Measurements from ENCODE around the gene SARM1.
"Not testable (repeated sequence)": the region's sequence is repeated elsewhere in the genome, so short reads cannot be mapped to it uniquely, and the experiment has no call there.

The SARM1 gene

DNA sequence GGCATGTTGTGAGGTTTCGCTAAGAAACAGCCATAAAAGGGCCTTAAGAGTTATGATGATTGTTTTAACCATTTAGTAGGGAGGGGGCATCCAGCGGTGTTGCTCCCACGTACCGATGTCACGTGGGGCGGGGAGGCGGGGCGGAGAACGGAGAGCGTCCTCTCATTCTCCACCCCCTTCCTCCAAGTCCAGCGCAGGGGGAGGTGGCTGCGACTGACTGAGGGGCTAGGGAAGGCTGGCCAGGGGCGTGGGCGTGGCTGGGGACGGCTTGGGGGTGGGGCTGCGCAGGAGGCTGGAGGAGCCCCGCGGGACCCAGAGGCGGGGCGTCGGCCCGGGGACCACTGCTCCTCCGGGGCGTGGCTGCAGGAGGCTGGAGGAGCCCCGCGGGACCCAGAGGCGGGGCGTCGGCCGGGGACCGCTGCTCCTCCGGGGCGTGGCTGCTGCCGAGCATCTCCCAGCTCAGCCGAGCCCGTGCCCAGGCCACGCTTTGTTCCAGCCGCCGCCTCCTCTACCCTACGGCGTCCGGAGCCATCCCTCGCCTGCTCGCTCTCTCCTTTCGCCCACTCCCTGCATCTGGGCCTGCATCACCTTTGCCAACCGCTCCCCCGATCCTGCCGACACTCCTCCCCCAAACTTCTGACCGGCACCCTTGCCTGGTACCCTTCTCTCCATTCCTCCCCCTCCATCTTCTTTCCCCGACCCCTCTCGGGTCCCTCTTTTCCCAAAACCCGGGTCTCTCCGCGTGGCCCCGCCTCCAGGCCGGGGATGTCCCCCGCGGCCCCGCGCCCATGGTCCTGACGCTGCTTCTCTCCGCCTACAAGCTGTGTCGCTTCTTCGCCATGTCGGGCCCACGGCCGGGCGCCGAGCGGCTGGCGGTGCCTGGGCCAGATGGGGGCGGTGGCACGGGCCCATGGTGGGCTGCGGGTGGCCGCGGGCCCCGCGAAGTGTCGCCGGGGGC, at the start of gene SARM1:
Gene SARM1 (plus strand): TSS at position 450 of the 958 bp plus-strand sequence. CDS start 339 bp downstream, at position 789.
- DNase-seq (ENCODE audit: low read depth), result peak; percentile 71

DNA sequence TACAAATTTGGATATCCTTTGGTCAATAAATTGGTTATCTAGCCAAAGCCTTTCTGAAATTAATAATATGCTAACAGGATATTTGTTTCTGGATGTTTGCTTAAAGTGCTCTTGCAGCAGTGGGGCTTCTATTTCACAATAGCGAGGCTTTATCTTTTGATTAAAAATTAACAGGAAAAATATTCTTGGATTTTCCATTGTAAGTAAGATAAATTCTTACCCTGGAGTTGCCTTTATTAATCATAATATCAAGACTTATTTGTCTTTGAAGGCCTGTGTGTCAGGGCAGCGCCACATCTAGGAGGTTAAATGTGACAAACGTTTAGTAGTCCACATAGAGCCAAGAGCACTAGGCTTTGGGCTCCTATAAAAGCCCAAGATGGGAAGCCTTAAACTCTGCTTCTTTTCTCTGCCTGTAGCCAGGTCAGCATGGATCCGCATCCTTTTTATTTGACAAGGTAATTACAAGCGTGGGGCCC, 47.2 kb upstream of the SARM1 start:
- no peak for DNase-seq (ENCODE audit: low read depth)

DNA sequence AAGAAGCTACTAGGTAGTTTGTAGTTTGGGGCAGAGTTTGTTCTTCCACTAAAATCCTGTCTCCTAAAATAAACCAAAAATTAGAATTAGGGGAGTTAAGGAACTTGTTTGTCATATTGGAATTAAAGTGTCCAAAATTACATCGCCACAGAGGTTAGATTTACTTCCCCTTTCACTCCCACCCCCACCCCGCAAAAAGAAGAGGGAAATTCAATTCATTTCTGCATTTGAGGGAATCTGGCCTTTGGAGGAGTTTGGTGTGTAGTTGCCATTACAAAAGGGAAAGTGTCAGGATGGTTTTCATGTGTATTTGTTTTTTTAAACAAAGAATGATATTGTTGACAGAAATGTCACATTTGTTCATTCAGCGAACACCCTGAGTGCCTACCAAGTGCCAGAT, 46.7 kb upstream of the SARM1 start:
- no peak for DNase-seq (ENCODE audit: low read depth)

DNA sequence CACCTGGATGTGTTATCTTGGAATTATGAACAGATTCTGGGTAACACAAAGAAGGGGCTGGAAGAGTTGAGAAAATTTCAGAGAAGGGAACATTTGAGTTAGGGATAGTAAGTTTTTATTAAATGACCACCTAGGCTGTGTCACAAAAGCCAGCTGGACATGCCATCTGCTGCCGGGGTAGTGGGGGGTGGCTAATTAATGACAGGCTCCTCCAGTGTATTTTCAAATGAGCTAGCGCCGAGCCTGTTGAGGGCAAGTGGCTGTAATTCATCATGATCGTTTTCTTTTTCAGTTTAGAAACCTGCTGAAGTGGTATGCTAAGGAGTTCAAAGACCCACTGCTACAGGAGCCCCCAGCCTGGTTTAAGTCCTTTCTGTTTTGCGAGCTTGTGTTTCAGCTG, 46.3 kb upstream of the SARM1 start:
- DNase-seq (ENCODE audit: low read depth), result no peak

DNA sequence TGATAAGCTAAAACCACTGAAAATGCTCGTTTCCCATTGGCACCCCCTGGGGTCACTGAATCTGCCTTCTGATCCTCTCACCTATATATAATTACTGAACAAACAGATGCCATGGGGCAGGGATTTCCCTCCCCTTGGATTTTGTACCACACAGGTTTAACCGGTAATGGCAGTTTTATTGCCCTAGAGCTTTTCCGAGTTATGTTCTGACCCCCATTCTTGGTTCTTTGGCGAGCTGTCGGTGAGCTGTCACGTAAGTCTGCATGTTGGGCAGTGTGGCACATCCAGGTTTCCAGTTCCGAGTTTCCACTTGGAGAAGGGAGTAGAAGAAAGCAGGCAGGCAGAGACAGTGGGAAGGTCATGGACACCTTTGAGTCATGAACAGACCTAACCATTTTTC, 45.4 kb upstream of the SARM1 start:
- no peak for DNase-seq (ENCODE audit: low read depth)

DNA sequence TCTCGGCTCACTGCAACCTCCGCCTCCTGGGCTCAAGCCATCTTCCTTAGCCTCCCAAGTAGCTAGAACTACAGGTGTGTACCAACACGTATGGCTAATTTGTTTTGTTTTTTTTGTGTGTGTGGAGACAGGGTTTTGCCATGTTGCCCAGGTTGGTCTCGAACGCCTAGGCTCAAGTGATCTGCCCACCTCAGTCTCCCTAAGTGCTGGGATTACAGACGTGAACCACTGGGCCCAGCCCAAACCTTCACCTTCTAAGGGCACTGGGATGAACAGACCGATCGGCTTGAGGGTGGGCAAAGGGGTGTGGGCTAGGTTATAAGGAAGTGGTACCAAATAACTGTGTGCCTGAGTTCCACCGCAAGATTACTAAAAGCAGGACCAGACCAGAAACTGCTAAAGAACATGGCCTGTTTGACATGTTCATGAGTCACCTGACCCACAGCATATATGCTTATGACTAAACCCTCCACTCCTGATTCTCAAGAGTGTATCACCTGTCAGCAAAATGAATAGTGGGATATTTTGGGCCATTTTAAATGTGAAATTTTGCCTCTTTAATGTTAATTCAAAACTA, 44.4 kb upstream of the SARM1 start:
- DNase-seq (ENCODE audit: low read depth), result no peak

DNA sequence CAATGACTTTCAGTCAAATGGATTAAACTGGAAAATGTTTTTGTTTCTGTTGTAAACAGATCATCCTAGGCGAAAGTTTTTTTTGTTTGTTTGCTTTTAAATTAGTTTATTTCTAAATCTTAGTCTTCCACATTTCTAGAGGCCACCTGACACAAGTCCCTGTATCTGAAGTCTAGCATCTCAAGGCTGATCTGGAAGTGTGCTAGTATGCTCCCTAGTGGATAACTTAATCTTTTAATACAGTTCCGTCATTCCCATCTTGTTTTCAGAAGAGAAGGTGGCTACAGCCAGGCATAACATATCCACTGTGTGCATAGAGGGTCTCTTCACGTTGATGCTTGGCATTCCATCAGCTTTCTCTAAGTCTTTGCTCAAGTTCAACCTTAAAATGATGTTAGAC, 43.8 kb upstream of the SARM1 start:
- DNase-seq (ENCODE audit: low read depth), result no peak

DNA sequence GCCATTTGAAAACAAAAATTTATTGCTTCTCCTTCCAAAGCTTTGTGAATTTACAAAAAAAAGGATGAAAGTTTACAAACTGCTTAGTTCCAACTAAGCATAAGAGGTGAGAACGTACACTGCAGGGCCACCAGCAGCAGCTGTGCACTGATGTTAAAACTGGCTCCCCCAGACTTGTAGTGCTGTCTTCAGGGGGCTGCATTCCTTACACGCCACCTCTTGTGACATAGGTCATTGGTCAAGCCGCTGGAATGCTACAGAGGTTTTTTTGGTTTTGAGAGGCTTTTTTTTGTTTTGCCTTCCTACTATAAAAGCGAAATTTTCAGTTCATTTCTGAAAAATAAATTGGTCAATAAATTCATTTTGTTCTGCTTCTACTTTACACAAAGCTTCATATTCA, 43.2 kb upstream of the SARM1 start:
- DNase-seq (ENCODE audit: low read depth), result no peak

DNA sequence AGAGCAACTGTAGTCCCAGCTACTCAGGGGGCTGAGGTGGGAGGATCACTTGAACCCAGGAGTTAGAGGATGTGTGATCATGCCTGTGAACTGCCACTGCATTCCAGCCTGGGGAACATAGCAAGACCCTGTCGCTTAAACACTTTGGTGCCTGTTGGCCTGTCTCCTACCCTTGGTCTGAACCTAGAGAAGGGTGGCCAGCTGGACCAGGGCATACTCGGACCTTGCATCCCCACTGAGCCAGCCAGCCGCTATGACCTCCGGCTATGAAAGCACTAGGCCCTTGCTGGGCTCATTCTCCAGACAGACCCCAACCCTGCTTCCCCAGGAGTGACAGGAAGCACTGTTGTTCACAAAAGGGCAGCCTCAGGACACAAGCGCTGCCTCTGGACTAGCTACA, 40.8 kb upstream of the SARM1 start:
- no peak for DNase-seq (ENCODE audit: low read depth)

DNA sequence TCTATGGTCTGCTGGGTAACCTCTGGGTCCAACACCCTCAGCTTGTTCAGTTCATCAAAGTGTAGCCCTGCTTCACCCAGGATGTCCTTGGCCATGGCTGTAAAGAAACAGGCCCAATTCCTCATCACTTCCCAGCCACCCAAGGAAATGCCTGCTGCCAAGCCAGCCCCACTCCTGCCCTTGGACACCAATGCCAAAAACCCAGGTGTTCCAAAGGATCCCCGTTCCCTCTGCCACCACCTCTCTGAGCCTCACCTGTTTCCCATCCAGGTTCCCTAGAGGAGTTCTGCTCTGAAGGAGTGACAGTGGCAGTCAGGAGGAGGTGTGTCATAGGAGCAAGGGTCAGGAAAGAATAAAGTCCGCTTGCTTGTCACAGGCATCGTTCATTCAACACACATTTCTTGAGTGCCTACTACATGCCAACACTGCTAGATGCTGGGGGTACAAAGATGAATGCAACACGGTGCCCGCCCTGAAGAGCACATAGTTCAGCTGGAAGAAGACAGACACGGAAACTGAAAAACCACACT, 39.5 kb upstream of the SARM1 start:
- no peak for DNase-seq (ENCODE audit: low read depth)

DNA sequence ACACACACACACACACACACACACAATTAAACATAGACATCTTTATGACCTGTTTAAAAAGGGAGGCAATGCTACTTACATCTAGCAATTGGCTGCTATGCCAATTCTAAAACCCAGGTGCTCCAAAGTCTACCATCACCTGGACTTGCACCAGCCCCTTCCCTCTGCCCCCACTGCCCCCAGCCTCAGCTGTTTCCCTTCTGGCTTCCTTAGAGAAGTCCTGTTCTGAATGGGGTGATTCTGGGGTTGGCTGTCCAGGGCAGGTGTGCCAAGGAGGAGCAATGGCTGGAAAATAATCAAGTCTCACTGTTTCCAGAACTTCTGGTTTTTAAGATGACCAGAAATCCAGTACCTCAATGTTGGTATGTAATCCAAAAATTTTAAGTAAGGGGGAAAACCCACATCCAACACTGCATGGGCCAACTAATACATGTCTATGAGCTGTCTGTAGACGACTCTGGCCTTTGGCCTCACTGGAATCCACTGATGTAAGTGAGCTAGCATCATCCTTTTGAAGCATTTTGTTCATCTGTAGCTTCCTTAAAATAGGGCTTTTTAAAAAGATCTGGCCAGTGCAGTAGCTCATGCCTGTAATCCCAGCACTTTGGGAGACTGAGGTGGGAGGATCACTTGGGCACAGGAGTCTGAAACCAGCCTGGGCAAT, 38.3 kb upstream of the SARM1 start:
- no peak for DNase-seq (ENCODE audit: low read depth)

DNA sequence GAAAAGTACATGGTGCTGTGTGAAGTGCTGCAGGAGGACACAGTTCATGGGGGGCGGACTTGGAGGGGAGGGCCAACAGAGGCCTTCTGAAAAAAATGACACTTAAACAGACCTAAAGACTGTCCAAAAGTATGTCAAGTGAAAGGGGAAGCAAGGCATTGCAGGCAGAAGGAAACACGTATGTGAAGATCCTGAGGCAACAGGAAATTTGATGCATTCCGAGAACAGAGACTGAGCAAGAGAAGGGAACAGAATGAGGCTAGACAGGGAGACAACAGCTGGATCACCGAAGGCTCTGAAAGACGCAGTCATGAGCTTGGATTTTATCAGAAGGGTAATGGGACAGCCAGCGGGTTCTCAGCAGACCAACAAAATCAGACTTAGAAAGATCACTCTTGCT, 37.3 kb upstream of the SARM1 start:
- DNase-seq (ENCODE audit: low read depth), result no peak

DNA sequence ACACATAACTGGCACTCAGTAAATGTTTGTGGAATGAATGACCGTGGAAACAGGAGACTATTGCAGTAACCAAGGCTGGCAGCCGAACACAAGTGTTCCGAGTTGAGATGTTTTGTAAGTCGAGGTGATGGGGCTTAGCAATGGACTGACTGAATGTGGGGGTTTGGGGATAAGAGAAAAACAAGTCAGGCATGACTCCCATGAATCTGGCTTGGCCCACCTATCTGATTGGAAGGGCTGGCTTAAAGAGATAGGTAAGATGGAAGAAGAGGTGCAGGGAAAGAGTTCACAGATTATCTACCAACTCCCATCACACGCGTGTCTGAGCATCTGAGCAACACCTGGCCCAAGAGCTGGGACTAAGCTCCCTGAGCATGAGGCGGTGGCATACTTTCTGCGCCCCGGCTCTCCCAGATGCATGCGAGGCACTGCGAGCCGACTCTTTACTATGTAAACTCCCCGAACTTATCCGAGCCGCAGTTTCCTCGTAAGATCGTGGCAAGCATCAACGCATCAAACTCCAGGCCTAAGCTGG, 36.8 kb upstream of the SARM1 start:
- no peak for DNase-seq (ENCODE audit: low read depth)

DNA sequence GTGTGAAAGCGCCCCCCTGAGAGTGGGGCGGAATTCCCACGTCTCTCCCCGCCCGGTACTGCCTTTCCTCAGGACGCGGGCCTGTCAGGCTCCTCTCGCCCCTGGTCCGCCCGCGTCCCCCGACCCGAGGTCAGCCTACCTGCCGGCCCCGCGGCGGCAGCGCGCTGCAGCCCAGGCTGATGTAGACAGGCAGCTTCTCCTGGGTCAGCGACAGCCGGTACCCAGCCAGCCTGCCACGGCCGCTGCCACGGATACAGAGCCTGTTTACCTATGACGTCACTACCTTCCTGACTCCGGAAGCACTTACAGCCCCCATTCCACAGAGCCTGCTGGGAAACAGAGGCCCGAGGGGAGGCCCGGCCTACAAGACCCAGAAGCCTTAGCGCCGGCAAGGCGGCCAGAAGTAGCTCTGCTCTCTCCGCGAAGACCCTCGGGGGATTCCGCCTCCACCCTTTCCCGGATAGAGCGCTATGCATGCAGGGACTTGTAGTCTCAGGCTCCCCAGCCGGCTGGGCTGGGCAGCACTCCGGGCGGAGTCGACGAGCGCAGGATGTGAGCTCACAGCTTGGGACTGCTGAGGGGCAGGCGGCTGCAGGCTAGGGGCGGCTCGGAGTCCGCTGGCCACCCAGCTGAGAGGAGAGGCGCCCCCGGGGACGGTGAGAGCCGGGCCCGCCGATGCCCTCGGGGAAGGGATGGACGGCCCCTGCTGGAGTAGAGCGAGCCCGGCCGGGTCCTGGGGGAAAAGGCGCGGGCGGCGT, 36.1 kb upstream of the SARM1 start, which contains the start of the genes IFT20 and TNFAIP1:
Gene IFT20 (minus strand): TSS at position 272 of the 758 bp plus-strand sequence. CDS start 3,487 bp downstream, outside the sequence.
Gene TNFAIP1 (plus strand): TSS at position 561 of the 758 bp plus-strand sequence. CDS start 3,761 bp downstream, outside the sequence.
- peak; percentile 96 for DNase-seq (ENCODE audit: low read depth)

DNA sequence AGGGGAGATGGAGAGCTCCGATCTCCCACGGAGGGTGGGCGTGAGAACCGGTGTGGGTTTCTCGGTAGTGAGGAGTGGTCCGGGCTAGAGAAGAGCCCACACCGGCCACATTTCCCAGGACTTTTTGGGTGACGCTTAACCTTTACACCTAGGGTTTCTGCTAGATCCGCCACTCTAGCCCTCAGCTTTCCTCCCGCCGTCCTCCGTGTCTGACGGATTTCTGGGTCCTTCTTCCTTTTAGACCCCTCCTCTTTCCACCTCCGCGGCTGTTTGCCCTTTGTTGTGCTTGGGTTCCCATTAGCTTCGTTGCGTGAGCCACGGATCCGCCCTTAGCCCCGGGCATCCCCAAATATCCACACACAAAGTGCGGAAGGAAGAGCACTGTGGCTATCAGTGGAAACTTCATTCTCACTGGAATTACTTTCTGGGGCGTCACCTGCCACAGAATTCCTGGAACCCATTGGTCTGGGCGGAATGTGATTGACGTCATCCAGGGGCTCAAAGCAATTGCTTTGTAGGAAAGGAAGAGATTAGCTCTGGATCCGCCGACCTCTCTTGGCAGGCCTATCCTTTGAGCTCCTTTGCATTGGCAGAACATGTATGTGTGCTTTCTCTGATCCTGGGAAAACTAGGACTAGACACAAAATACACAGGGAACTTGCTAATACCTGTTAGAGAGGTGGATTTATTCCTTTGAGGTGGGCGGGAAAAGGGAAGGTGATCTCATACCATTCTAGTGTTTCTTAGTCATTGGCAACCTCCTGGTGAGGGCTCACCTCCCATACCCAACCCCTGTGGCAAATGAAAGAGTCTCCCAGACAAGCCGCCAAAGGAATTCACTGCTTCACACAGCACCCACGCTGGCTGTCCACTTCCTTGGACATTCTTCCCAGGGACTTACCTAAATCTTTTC, 35.3 kb upstream of the SARM1 start:
- DNase-seq (ENCODE audit: low read depth), result peak; percentile 63

DNA sequence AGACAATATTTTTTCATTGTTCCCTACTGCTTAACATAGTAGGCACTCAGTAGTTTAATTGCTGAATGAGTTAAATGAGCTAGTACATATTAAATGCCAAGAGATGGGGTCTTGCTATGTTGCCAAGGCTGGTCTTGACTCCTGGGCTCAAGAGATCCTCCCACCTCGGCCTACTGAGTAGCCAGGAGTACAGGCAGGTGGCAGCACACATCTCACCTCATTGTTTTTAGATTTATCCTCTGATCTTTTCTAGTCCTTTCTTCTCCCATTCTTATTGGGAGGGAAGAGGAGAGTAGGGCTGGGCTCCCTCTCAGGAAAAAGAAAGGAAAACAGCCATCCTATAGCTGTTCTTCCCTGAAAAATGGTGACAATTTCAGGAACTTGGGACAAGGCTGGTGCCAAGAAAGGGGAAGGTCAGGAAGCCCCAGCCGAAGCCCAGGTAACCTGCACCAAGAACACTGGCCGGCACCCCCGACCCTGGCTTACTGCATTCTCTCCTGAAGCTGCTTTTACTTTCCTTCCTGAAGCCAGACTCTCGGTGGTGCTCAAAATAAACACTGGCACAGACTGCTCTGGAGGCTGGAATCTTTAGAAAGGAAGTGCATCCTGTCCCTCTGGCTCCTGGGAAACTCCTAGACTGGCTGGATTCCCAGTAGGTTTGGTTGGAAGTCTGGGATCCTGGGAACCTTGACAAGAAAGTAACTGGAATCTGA, 33.3 kb upstream of the SARM1 start:
- DNase-seq (ENCODE audit: low read depth), result no peak

DNA sequence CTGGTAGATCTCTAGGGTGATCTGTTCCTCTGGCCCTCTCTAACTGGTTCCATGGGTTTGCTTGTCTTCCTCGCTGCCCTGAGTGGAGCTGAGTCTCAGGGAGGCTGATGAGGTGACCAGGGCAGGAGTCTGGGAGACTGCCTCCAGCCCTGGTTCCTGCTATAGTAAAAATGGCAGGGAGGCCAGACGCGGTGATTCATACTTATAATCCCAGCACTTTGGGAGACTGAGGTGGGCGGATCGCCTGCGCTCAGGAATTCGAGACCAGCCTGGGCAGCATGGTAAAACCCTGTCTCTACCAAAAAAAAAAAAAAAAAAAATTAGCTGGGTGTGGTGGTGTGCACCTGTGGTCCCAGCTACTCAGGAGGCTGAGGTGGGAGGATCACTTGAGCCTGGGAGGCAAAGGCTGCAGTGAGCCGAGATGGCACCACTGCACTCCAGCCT, 32.7 kb upstream of the SARM1 start:
- not testable (repeated sequence) for DNase-seq (ENCODE audit: low read depth)

DNA sequence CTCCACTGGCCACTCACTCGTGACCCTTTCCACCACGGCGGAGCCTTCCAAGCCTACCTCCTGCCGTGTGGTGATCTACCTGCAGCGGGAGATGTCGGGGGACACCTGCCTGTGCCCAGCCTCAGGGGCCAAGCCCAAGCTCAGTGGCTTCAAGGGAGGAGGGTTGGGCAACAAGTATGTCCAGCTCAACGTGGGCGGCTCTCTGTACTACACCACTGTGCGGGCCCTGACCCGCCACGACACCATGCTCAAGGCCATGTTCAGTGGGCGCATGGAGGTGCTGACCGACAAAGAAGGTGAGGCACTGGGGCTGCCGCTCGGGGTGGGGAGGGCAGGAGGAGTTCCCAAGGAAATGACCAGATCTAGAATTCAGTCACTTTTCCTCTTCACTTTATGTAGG, 32.1 kb upstream of the SARM1 start:
- DNase-seq (ENCODE audit: low read depth), result no peak

DNA sequence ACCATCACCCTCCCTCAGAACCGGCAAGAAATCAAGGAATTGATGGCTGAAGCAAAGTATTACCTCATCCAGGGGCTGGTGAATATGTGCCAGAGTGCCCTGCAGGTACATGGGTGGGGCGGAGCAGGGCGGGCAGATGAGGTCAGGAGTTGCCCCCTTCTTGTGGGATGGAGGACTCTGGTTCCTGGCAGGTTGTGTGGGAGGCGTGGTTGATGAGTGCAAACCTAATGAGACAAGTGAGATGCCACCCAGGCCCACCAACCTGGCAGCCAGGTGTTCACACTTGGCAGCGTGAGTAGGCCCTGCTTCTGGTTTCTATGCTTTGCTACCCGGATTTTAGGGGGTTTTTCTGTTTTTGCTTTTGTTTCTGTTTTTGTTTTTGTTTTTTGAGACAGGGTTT, 31.1 kb upstream of the SARM1 start:
- no peak for DNase-seq (ENCODE audit: low read depth)
